Liver (tissue), 9 donors: ENCODE results near the gene PPL. TPM values are rescaled to one million over a fixed set of nuclear protein-coding genes. Genes with fewer than 3 reads are reported as not detected.

ENCODE experiments used
- DNase-seq: peaks from one replicate; pipeline ENCODE4 v3.0.0-alpha.2; 2017; ENCODE audit warnings: low spot score
- H3K27ac ChIP-seq, 2 donors: one replicate each; pipeline ENCODE4 v1.7.0; 2013; ENCODE audit warnings: inconsistent platforms in 2 of 2, low read length in 2 of 2, control low read depth in 1 of 2, low read depth in 1 of 2, mild to moderate bottlenecking in 1 of 2
- H3K27me3 ChIP-seq, 4 donors: one replicate each; pipeline versions ENCODE4 v1.6.1 to v1.7.0; 2013; ENCODE audit warnings: low read length in 3 of 4, inconsistent platforms in 1 of 4, mild to moderate bottlenecking in 1 of 4, moderate library complexity in 1 of 4; ENCODE audit not compliant: control insufficient read depth in 4 of 4, insufficient read depth in 4 of 4
- H3K36me3 ChIP-seq, 4 donors: one replicate each; pipeline versions ENCODE4 v1.6.1 to v1.7.0; 2013; ENCODE audit warnings: low read length in 3 of 4, mild to moderate bottlenecking in 3 of 4, low read depth in 1 of 4, moderate library complexity in 1 of 4; ENCODE audit not compliant: control insufficient read depth in 4 of 4, insufficient read depth in 3 of 4
- H3K4me1 ChIP-seq, 4 donors: one replicate each; pipeline versions ENCODE4 v1.6.1 to v1.7.0; 2013; ENCODE audit warnings: low read length in 3 of 4, mild to moderate bottlenecking in 3 of 4, moderate library complexity in 1 of 4; ENCODE audit not compliant: control insufficient read depth in 4 of 4, insufficient read depth in 4 of 4
- H3K4me3 ChIP-seq, 3 donors: one replicate each; pipeline versions ENCODE4 v1.6.1 to v1.7.0; 2013; ENCODE audit warnings: low read length in 3 of 3, control low read depth in 1 of 3, low read depth in 1 of 3, mild to moderate bottlenecking in 1 of 3
- H3K9ac ChIP-seq, 2 donors: one replicate each; pipeline ENCODE4 v1.7.0; 2013; ENCODE audit warnings: low read length in 2 of 2, mild to moderate bottlenecking in 2 of 2, moderate library complexity in 2 of 2, control low read depth in 1 of 2, low read depth in 1 of 2
- H3K9me3 ChIP-seq, 4 donors: one replicate each; pipeline versions ENCODE4 v1.6.1 to v1.7.0; 2013; ENCODE audit warnings: low read length in 3 of 4; ENCODE audit not compliant: control insufficient read depth in 4 of 4
- ATF3 ChIP-seq: IDR thresholded peaks from 2 replicates; pipeline ENCODE4 v1.6.1; 2016; ENCODE audit warnings: antibody characterized with exemption
- EGR1 ChIP-seq, 2 donors: IDR thresholded peaks; 2 replicates each; pipeline ENCODE4 v1.6.1; 2016 to 2018; ENCODE audit warnings: antibody characterized with exemption in 2 of 2, low read depth in 2 of 2
- FOXA1 ChIP-seq: IDR thresholded peaks from 2 replicates; pipeline ENCODE4 v1.6.1; 2016; ENCODE audit warnings: antibody characterized with exemption
- FOXA2 ChIP-seq: IDR thresholded peaks from 2 replicates; pipeline ENCODE4 v1.6.1; 2016; ENCODE audit warnings: antibody characterized with exemption
- GABPA ChIP-seq, 2 donors: IDR thresholded peaks in 1 of 2; conservative IDR thresholded peaks in 1 of 2; 2 replicates each; pipeline ENCODE4 v1.6.1; 2016; ENCODE audit warnings: antibody characterized with exemption in 2 of 2, mild to moderate bottlenecking in 1 of 2, moderate library complexity in 1 of 2
- HNF4A ChIP-seq, 2 donors: conservative IDR thresholded peaks; 2 replicates each; pipeline ENCODE4 v1.6.1; 2016; ENCODE audit warnings: antibody characterized with exemption in 2 of 2, mild to moderate bottlenecking in 2 of 2
- HNF4G ChIP-seq: IDR thresholded peaks from 2 replicates; pipeline ENCODE4 v1.6.1; 2016; ENCODE audit warnings: antibody characterized with exemption
- JUND ChIP-seq, 2 donors: IDR thresholded peaks; 2 replicates each; pipeline ENCODE4 v1.6.1; 2016; ENCODE audit warnings: antibody characterized with exemption in 2 of 2
- NR2F2 ChIP-seq: IDR thresholded peaks from 2 replicates; pipeline ENCODE4 v1.6.1; 2016; ENCODE audit warnings: antibody characterized with exemption
- RAD21 ChIP-seq, 2 donors: IDR thresholded peaks; 2 replicates each; pipeline ENCODE4 v1.6.1; 2016; ENCODE audit warnings: antibody characterized with exemption in 2 of 2, mild to moderate bottlenecking in 2 of 2
- RXRA ChIP-seq, 2 donors: IDR thresholded peaks; 2 replicates each; pipeline ENCODE4 v1.6.1; 2017 to 2018; ENCODE audit warnings: antibody characterized with exemption in 2 of 2, mild to moderate bottlenecking in 1 of 2
- SP1 ChIP-seq: IDR thresholded peaks from 2 replicates; pipeline ENCODE4 v1.6.1; 2018; ENCODE audit warnings: antibody characterized with exemption, mild to moderate bottlenecking
- TAF1 ChIP-seq: conservative IDR thresholded peaks from 2 replicates; pipeline ENCODE4 v1.6.1; 2016; ENCODE audit warnings: antibody characterized with exemption, mild to moderate bottlenecking
- YY1 ChIP-seq: IDR thresholded peaks from 2 replicates; pipeline ENCODE4 v1.6.1; 2016; ENCODE audit warnings: antibody characterized with exemption, mild to moderate bottlenecking
- ZBTB33 ChIP-seq: IDR thresholded peaks from 2 replicates; pipeline ENCODE4 v1.6.1; 2016; ENCODE audit warnings: antibody characterized with exemption
- WGBS: extraction: QIAGEN DNeasy Blood & Tissue Kit; methylation state at CpG from one replicate; pipeline ENCODE4 v1.1.7; 2013; 5-methylcytosine and 5-hydroxymethylcytosine counted together
- polyA plus RNA-seq, 2 donors: library from polyadenylated mRNA; stranded (reverse) in 1 of 2; unstranded in 1 of 2; fragments of 200-250 nt in 1 of 2; fragments of >200 nt in 1 of 2; fragmentation: Nextera tagmentation in 1 of 2; extraction: Ambion mirVana in 1 of 2; gene quantifications; one replicate each; pipeline versions ENCODE4 v1.2.1 to v1.2.3, GENCODE V29; 2013 to 2015
- total RNA-seq, 2 donors: library from RNA; depleted of rRNA; stranded (reverse); fragments of >200 nt; gene quantifications; one replicate each; pipeline ENCODE4 v1.2.3, GENCODE V29; 2014
- TF ChIP-seq, protein P1 (sequence below): IDR thresholded peaks from 2 replicates; pipeline ENCODE4 v1.6.1; 2016; ENCODE audit warnings: antibody characterized with exemption
- TF ChIP-seq, protein P2 (sequence below): fragments of 150-350 bp; IDR thresholded peaks from 2 replicates; pipeline ENCODE4 v1.5.1; 2017; ENCODE audit warnings: improper control_type of control experiment, low read depth, low read length; ENCODE audit not compliant: missing input control
- TF ChIP-seq, protein P3 (sequence below): IDR thresholded peaks from 2 replicates; pipeline ENCODE4 v1.6.1; 2016; ENCODE audit warnings: antibody characterized with exemption, mild to moderate bottlenecking
- donor health status: healthy.
- donor health status: healthy.
- donor health status: healthy.
- donor health status: healthy.
- donor health status: healthy.

Gene PPL
- total and polyA plus RNA-seq, 4 donors: 2.1 to 26.0 (median 6.1) TPM

- Histone ChIP-seq H3K9ac (no peak overlapping the region), H3K27me3 (no peaks in the 10 kb centered on the region), H3K9me3 (no peaks in the 10 kb centered on the region), H3K4me3 (no peak overlapping the region), H3K4me1 (peaks cover 10 to 43% (median 28%) of the 10 kb centered on the region in 4 donors), H3K27ac (no peak overlapping the region), H3K36me3 (peaks cover 1 to 34% (median 27%) of the 10 kb centered on the region in 4 donors)
- 97% methylated on average over 12 of the region's 12 CpGs for WGBS
- TF ChIP-seq RXRA (IDR thresholded peaks at IDR 0.05) (no peak), HNF4A (conservative IDR thresholded peaks at IDR 0.05) (no peak)
- DNase-seq: no peak
Measured at GRCh38 chr16:4866586-4866985, 70.4 kb downstream of the PPL start.

DNA sequence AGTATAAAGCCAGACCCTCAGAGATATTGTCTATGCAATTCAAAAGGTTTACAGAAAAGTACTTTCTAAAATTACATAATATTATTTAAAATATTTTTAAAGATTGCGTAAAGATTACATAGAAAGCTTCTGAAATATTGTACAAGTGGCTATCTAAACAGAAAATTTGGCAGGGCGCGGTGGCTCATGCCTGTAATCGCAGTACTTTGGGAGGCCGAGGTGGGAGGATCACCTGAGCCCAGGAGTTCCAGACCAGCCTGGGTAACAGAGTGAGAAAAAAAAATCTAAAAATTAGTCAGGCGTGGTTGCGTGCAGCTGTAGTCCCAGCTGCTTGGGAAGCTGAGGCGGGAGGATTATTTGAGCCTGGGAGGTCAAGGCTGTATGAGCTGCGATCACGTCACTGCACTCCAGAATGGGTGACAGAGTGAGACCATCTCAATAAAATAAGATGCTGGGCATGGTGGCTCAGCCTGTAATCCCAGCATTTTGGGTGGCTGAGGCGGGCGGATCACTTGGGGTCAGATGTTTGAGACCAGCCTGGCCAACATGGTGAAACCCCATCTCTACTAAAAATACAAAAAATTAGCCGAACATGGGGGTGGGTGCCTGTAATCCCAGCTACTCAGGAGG is 71.6 kb downstream of the PPL start:
- Histone ChIP-seq H3K27ac (no peak overlapping the region), H3K9me3 (no peaks in the 10 kb centered on the region), H3K9ac (no peak overlapping the region), H3K4me1 (peaks cover 10 to 43% (median 28%) of the 10 kb centered on the region in 4 donors), H3K4me3 (no peak overlapping the region), H3K36me3 (peaks cover 5 to 33% (median 27%) of the 10 kb centered on the region in 4 donors), H3K27me3 (no peaks in the 10 kb centered on the region)
- no peak for DNase-seq
- TF ChIP-seq, protein P1, sequence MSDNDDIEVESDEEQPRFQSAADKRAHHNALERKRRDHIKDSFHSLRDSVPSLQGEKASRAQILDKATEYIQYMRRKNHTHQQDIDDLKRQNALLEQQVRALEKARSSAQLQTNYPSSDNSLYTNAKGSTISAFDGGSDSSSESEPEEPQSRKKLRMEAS: no peak
- no peak for TF ChIP-seq YY1
- TF ChIP-seq GABPA (IDR thresholded peaks at IDR 0.05 in 1 of 2, conservative IDR thresholded peaks at IDR 0.05 in 1 of 2): no peak
- no peak for TF ChIP-seq FOXA2
- TF ChIP-seq HNF4G: no peak
- TF ChIP-seq JUND (IDR thresholded peaks at IDR 0.05): no peak
- no peak for TF ChIP-seq HNF4A (conservative IDR thresholded peaks at IDR 0.05)
- TF ChIP-seq ATF3: no peak
- TF ChIP-seq EGR1 (IDR thresholded peaks at IDR 0.05; ENCODE audit: low read depth in 2 of 2): no peak
- TF ChIP-seq NR2F2: no peak
- TF ChIP-seq RXRA (IDR thresholded peaks at IDR 0.05): no peak
- no peak for TF ChIP-seq FOXA1
- no peak for TF ChIP-seq TAF1
- TF ChIP-seq RAD21 (IDR thresholded peaks at IDR 0.05): no peak
- no peak for TF ChIP-seq SP1
- TF ChIP-seq, protein P2, sequence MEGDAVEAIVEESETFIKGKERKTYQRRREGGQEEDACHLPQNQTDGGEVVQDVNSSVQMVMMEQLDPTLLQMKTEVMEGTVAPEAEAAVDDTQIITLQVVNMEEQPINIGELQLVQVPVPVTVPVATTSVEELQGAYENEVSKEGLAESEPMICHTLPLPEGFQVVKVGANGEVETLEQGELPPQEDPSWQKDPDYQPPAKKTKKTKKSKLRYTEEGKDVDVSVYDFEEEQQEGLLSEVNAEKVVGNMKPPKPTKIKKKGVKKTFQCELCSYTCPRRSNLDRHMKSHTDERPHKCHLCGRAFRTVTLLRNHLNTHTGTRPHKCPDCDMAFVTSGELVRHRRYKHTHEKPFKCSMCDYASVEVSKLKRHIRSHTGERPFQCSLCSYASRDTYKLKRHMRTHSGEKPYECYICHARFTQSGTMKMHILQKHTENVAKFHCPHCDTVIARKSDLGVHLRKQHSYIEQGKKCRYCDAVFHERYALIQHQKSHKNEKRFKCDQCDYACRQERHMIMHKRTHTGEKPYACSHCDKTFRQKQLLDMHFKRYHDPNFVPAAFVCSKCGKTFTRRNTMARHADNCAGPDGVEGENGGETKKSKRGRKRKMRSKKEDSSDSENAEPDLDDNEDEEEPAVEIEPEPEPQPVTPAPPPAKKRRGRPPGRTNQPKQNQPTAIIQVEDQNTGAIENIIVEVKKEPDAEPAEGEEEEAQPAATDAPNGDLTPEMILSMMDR: no peak
- TF ChIP-seq, protein P3, sequence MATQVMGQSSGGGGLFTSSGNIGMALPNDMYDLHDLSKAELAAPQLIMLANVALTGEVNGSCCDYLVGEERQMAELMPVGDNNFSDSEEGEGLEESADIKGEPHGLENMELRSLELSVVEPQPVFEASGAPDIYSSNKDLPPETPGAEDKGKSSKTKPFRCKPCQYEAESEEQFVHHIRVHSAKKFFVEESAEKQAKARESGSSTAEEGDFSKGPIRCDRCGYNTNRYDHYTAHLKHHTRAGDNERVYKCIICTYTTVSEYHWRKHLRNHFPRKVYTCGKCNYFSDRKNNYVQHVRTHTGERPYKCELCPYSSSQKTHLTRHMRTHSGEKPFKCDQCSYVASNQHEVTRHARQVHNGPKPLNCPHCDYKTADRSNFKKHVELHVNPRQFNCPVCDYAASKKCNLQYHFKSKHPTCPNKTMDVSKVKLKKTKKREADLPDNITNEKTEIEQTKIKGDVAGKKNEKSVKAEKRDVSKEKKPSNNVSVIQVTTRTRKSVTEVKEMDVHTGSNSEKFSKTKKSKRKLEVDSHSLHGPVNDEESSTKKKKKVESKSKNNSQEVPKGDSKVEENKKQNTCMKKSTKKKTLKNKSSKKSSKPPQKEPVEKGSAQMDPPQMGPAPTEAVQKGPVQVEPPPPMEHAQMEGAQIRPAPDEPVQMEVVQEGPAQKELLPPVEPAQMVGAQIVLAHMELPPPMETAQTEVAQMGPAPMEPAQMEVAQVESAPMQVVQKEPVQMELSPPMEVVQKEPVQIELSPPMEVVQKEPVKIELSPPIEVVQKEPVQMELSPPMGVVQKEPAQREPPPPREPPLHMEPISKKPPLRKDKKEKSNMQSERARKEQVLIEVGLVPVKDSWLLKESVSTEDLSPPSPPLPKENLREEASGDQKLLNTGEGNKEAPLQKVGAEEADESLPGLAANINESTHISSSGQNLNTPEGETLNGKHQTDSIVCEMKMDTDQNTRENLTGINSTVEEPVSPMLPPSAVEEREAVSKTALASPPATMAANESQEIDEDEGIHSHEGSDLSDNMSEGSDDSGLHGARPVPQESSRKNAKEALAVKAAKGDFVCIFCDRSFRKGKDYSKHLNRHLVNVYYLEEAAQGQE: no peak
- TF ChIP-seq ZBTB33: no peak
- WGBS: 96% methylated on average over 13 of the region's 13 CpGs
